Liver (tissue), 9 donors: ENCODE results near the gene MRAS. TPM values are rescaled to one million over a fixed set of nuclear protein-coding genes. Genes with fewer than 3 reads are reported as not detected.

Experiments used
- DNase-seq: peaks from one replicate; pipeline ENCODE4 v3.0.0-alpha.2; 2017; ENCODE audit warnings: low spot score
- H3K27ac ChIP-seq, 2 donors: one replicate each; pipeline ENCODE4 v1.7.0; 2013; ENCODE audit warnings: inconsistent platforms in 2 of 2, low read length in 2 of 2, control low read depth in 1 of 2, low read depth in 1 of 2, mild to moderate bottlenecking in 1 of 2
- H3K27me3 ChIP-seq, 4 donors: one replicate each; pipeline versions ENCODE4 v1.6.1 to v1.7.0; 2013; ENCODE audit warnings: low read length in 3 of 4, inconsistent platforms in 1 of 4, mild to moderate bottlenecking in 1 of 4, moderate library complexity in 1 of 4; ENCODE audit not compliant: control insufficient read depth in 4 of 4, insufficient read depth in 4 of 4
- H3K36me3 ChIP-seq, 4 donors: one replicate each; pipeline versions ENCODE4 v1.6.1 to v1.7.0; 2013; ENCODE audit warnings: low read length in 3 of 4, mild to moderate bottlenecking in 3 of 4, low read depth in 1 of 4, moderate library complexity in 1 of 4; ENCODE audit not compliant: control insufficient read depth in 4 of 4, insufficient read depth in 3 of 4
- H3K4me1 ChIP-seq, 4 donors: one replicate each; pipeline versions ENCODE4 v1.6.1 to v1.7.0; 2013; ENCODE audit warnings: low read length in 3 of 4, mild to moderate bottlenecking in 3 of 4, moderate library complexity in 1 of 4; ENCODE audit not compliant: control insufficient read depth in 4 of 4, insufficient read depth in 4 of 4
- H3K4me3 ChIP-seq, 3 donors: one replicate each; pipeline versions ENCODE4 v1.6.1 to v1.7.0; 2013; ENCODE audit warnings: low read length in 3 of 3, control low read depth in 1 of 3, low read depth in 1 of 3, mild to moderate bottlenecking in 1 of 3
- H3K9ac ChIP-seq, 2 donors: one replicate each; pipeline ENCODE4 v1.7.0; 2013; ENCODE audit warnings: low read length in 2 of 2, mild to moderate bottlenecking in 2 of 2, moderate library complexity in 2 of 2, control low read depth in 1 of 2, low read depth in 1 of 2
- H3K9me3 ChIP-seq, 4 donors: one replicate each; pipeline versions ENCODE4 v1.6.1 to v1.7.0; 2013; ENCODE audit warnings: low read length in 3 of 4; ENCODE audit not compliant: control insufficient read depth in 4 of 4
- ATF3 ChIP-seq: IDR thresholded peaks from 2 replicates; pipeline ENCODE4 v1.6.1; 2016; ENCODE audit warnings: antibody characterized with exemption
- CTCF ChIP-seq: fragments of 150-350 bp; IDR thresholded peaks from 2 replicates; pipeline ENCODE4 v1.5.1; 2017; ENCODE audit warnings: improper control_type of control experiment, low read depth, low read length; ENCODE audit not compliant: missing input control
- FOXA1 ChIP-seq: IDR thresholded peaks from 2 replicates; pipeline ENCODE4 v1.6.1; 2016; ENCODE audit warnings: antibody characterized with exemption
- FOXA2 ChIP-seq: IDR thresholded peaks from 2 replicates; pipeline ENCODE4 v1.6.1; 2016; ENCODE audit warnings: antibody characterized with exemption
- GABPA ChIP-seq, 2 donors: IDR thresholded peaks in 1 of 2; conservative IDR thresholded peaks in 1 of 2; 2 replicates each; pipeline ENCODE4 v1.6.1; 2016; ENCODE audit warnings: antibody characterized with exemption in 2 of 2, mild to moderate bottlenecking in 1 of 2, moderate library complexity in 1 of 2
- HNF4G ChIP-seq: IDR thresholded peaks from 2 replicates; pipeline ENCODE4 v1.6.1; 2016; ENCODE audit warnings: antibody characterized with exemption
- MAX ChIP-seq: IDR thresholded peaks from 2 replicates; pipeline ENCODE4 v1.6.1; 2016; ENCODE audit warnings: antibody characterized with exemption
- NR2F2 ChIP-seq: IDR thresholded peaks from 2 replicates; pipeline ENCODE4 v1.6.1; 2016; ENCODE audit warnings: antibody characterized with exemption
- RAD21 ChIP-seq, 2 donors: IDR thresholded peaks; 2 replicates each; pipeline ENCODE4 v1.6.1; 2016; ENCODE audit warnings: antibody characterized with exemption in 2 of 2, mild to moderate bottlenecking in 2 of 2
- RXRA ChIP-seq, 2 donors: IDR thresholded peaks; 2 replicates each; pipeline ENCODE4 v1.6.1; 2017 to 2018; ENCODE audit warnings: antibody characterized with exemption in 2 of 2, mild to moderate bottlenecking in 1 of 2
- YY1 ChIP-seq: IDR thresholded peaks from 2 replicates; pipeline ENCODE4 v1.6.1; 2016; ENCODE audit warnings: antibody characterized with exemption, mild to moderate bottlenecking
- ZBTB33 ChIP-seq: IDR thresholded peaks from 2 replicates; pipeline ENCODE4 v1.6.1; 2016; ENCODE audit warnings: antibody characterized with exemption
- WGBS: extraction: QIAGEN DNeasy Blood & Tissue Kit; methylation state at CpG from one replicate; pipeline ENCODE4 v1.1.7; 2013; 5-methylcytosine and 5-hydroxymethylcytosine counted together
- polyA plus RNA-seq, 2 donors: library from polyadenylated mRNA; stranded (reverse) in 1 of 2; unstranded in 1 of 2; fragments of 200-250 nt in 1 of 2; fragments of >200 nt in 1 of 2; fragmentation: Nextera tagmentation in 1 of 2; extraction: Ambion mirVana in 1 of 2; gene quantifications; one replicate each; pipeline versions ENCODE4 v1.2.1 to v1.2.3, GENCODE V29; 2013 to 2015
- total RNA-seq, 2 donors: library from RNA; depleted of rRNA; stranded (reverse); fragments of >200 nt; gene quantifications; one replicate each; pipeline ENCODE4 v1.2.3, GENCODE V29; 2014
- donor health status: healthy.
- donor health status: healthy.
- donor health status: healthy.
- donor health status: healthy.
- donor health status: healthy.

The MRAS gene
- total and polyA plus RNA-seq, 4 donors: 1.6 to 2.6 (median 1.9) TPM

- Histone ChIP-seq H3K4me3 (no peak overlapping the region), H3K36me3 (no peaks in the 10 kb centered on the region), H3K4me1 (peaks cover 2 to 10% (median 5%) of the 10 kb centered on the region in 4 donors), H3K27me3 (no peaks in the 10 kb centered on the region), H3K9me3 (no peaks in the 10 kb centered on the region), H3K9ac (no peak overlapping the region), H3K27ac (no peak overlapping the region)
- DNase-seq: no peak
- 91% methylated on average over 6 of the region's 6 CpGs for WGBS
- TF ChIP-seq ZBTB33: no peak
- TF ChIP-seq YY1: no peak
- no peak for TF ChIP-seq MAX
- no peak for TF ChIP-seq GABPA (IDR thresholded peaks at IDR 0.05 in 1 of 2, conservative IDR thresholded peaks at IDR 0.05 in 1 of 2)
- TF ChIP-seq FOXA2: no peak
- no peak for TF ChIP-seq ATF3
- TF ChIP-seq RAD21 (IDR thresholded peaks at IDR 0.05): no peak
- no peak for TF ChIP-seq FOXA1
- TF ChIP-seq NR2F2: no peak
- TF ChIP-seq CTCF: no peak
Observed at GRCh38 chr3:138331143-138331894, 17.1 kb upstream of the MRAS start.

- Histone ChIP-seq H3K27me3 (no peaks in the 10 kb centered on the region), H3K4me1 (peaks cover 2 to 10% (median 5%) of the 10 kb centered on the region in 4 donors), H3K9me3 (no peaks in the 10 kb centered on the region), H3K4me3 (no peak overlapping the region), H3K36me3 (no peaks in the 10 kb centered on the region), H3K9ac (no peak overlapping the region), H3K27ac (no peak overlapping the region)
- 34% methylated on average over 4 of the region's 4 CpGs for WGBS
- no peak for DNase-seq
- TF ChIP-seq HNF4G (no peak), RAD21 (IDR thresholded peaks at IDR 0.05) (peak; percentile 88), RXRA (IDR thresholded peaks at IDR 0.05) (no peak), CTCF (peak; percentile 76), NR2F2 (no peak)
Observed at GRCh38 chr3:138332472-138333073, 15.8 kb upstream of the MRAS start.
